Neural progenitor cell (in vitro differentiated cells): Measurements from ENCODE around the gene LRP1B. TPM values are rescaled to one million over a fixed set of nuclear protein-coding genes. Genes with fewer than 3 reads are reported as not detected.

Experiments used
- DNase-seq: peaks from one replicate; pipeline ENCODE4 v3.0.0-alpha.2; 2016; ENCODE audit warnings: low spot score
- H2AFZ ChIP-seq: fragments of 200-600 bp; sonication (generic); replicated peaks from 2 replicates; pipeline ENCODE4 v1.6.1; 2016; ENCODE audit warnings: antibody characterized with exemption
- H3F3A ChIP-seq: fragments of 200-600 bp; sonication (generic); 2 replicates; pipeline ENCODE4 v1.6.1; 2016; ENCODE audit warnings: antibody characterized with exemption, low read depth
- H3K27ac ChIP-seq: fragments of 200-600 bp; sonication (generic); 2 replicates; pipeline ENCODE4 v1.5.1; 2016; ENCODE audit warnings: mild to moderate bottlenecking
- H3K27me3 ChIP-seq: fragments of 200-600 bp; sonication (generic); 2 replicates; pipeline ENCODE4 v1.6.1; 2016; ENCODE audit warnings: mild to moderate bottlenecking, moderate library complexity
- H3K36me3 ChIP-seq: fragments of 200-600 bp; sonication (generic); 2 replicates; pipeline ENCODE4 v1.5.1; 2016
- H3K4me1 ChIP-seq: fragments of 200-600 bp; sonication (generic); 2 replicates; pipeline ENCODE4 v1.6.1; 2016; ENCODE audit warnings: mixed run types
- H3K4me2 ChIP-seq: fragments of 200-600 bp; sonication (generic); 2 replicates; pipeline ENCODE4 v1.6.1; 2016
- H3K4me3 ChIP-seq: fragments of 200-600 bp; sonication (generic); 2 replicates; pipeline ENCODE4 v1.5.1; 2016
- H3K79me2 ChIP-seq: fragments of 200-600 bp; sonication (generic); 2 replicates; pipeline ENCODE4 v1.6.1; 2016; ENCODE audit warnings: low read depth
- H3K9ac ChIP-seq: fragments of 200-600 bp; sonication (generic); 2 replicates; pipeline ENCODE4 v1.6.1; 2016
- H3K9me3 ChIP-seq: fragments of 200-600 bp; sonication (generic); 2 replicates; pipeline ENCODE4 v1.5.1; 2016; ENCODE audit warnings: low read depth
- H4K20me1 ChIP-seq: fragments of 200-600 bp; sonication (generic); 2 replicates; pipeline ENCODE4 v1.6.1; 2016; ENCODE audit warnings: low read depth
- H3K27ac Mint-ChIP-seq: 3 replicates; pipeline ENCODE4 v1.8.0; 2021; ENCODE audit warnings: mixed read lengths
- H3K27me3 Mint-ChIP-seq: 2 replicates; pipeline ENCODE4 v1.8.0; 2022; ENCODE audit warnings: low read depth, mild to moderate bottlenecking, inconsistent platforms, moderate library complexity, mixed read lengths; ENCODE audit not compliant: insufficient read depth
- H3K36me3 Mint-ChIP-seq: 3 replicates; pipeline ENCODE4 v1.8.0; 2021; ENCODE audit warnings: mixed read lengths
- H3K4me1 Mint-ChIP-seq: 3 replicates; pipeline ENCODE4 v1.8.0; 2021; ENCODE audit warnings: mixed read lengths
- H3K4me3 Mint-ChIP-seq: 3 replicates; pipeline ENCODE4 v1.8.0; 2021; ENCODE audit warnings: mild to moderate bottlenecking, moderate library complexity, mixed read lengths
- H3K9me3 Mint-ChIP-seq: 3 replicates; pipeline ENCODE4 v1.8.0; 2020; ENCODE audit warnings: mixed read lengths
- CTCF ChIP-seq: fragments of 200-600 bp; sonication (generic); IDR thresholded peaks from 2 replicates; pipeline ENCODE4 v1.5.1; 2017; ENCODE audit warnings: antibody characterized with exemption, mild to moderate bottlenecking
- EZH2 ChIP-seq: fragments of 200-600 bp; sonication (generic); IDR thresholded peaks from 2 replicates; pipeline ENCODE4 v1.6.1; 2017; ENCODE audit warnings: antibody characterized with exemption, mild to moderate bottlenecking, moderate library complexity
- EZH2phosphoT487 ChIP-seq: fragments of 200-600 bp; sonication (generic); IDR thresholded peaks from 2 replicates; pipeline ENCODE4 v1.6.1; 2017; ENCODE audit warnings: antibody characterized with exemption
- total RNA-seq: library from RNA; depleted of rRNA; stranded (reverse); fragments of >200 nt; gene quantifications from 2 replicates; pipeline ENCODE4 v1.2.3, GENCODE V29; 2015; ENCODE audit warnings: low replicate concordance

LRP1B gene
- total RNA-seq, 1 donor from 2014 or later = not detected

- Mint-ChIP-seq H3K4me1 (no peaks in the 10 kb centered on the region), H3K9me3 (no peaks in the 10 kb centered on the region), H3K4me3 (no peak overlapping the region), H3K27ac (no peak overlapping the region), H3K36me3 (no peaks in the 10 kb centered on the region), H3K27me3 (no peaks in the 10 kb centered on the region)
- Histone ChIP-seq H3K4me1 (no peaks in the 10 kb centered on the region), H3K9me3 (no peaks in the 10 kb centered on the region), H3F3A (no peaks in the 10 kb centered on the region), H3K27ac (no peak overlapping the region), H3K4me2 (no peak overlapping the region), H3K9ac (no peak overlapping the region), H3K79me2 (no peaks in the 10 kb centered on the region), H2AFZ (no peak overlapping the region), H4K20me1 (no peaks in the 10 kb centered on the region), H3K27me3 (no peaks in the 10 kb centered on the region), H3K4me3 (no peak overlapping the region), H3K36me3 (no peaks in the 10 kb centered on the region)
- no peak for DNase-seq
- TF ChIP-seq CTCF = no peak
- no peak for TF ChIP-seq EZH2
- no peak for TF ChIP-seq EZH2phosphoT487
These were observed 1129.1 kb downstream of the LRP1B start for GRCh38 chr2:141001750-141002149.

GRCh38 chr2:140998577-140998976 is 1132.2 kb downstream of the LRP1B start:
- Histone ChIP-seq H3K79me2 (no peaks in the 10 kb centered on the region), H3K9ac (no peak overlapping the region), H3K36me3 (no peaks in the 10 kb centered on the region), H3K9me3 (no peaks in the 10 kb centered on the region), H3K4me3 (no peak overlapping the region), H3K27me3 (no peaks in the 10 kb centered on the region), H3F3A (no peaks in the 10 kb centered on the region), H4K20me1 (no peaks in the 10 kb centered on the region), H2AFZ (no peak overlapping the region), H3K4me1 (no peaks in the 10 kb centered on the region), H3K4me2 (no peak overlapping the region), H3K27ac (no peak overlapping the region)
- Mint-ChIP-seq H3K27ac (no peak overlapping the region), H3K4me3 (no peak overlapping the region), H3K4me1 (peaks cover 3% of the 10 kb centered on the region), H3K27me3 (no peaks in the 10 kb centered on the region), H3K36me3 (no peaks in the 10 kb centered on the region), H3K9me3 (no peaks in the 10 kb centered on the region)
- no peak for DNase-seq
- TF ChIP-seq EZH2phosphoT487 (no peak), CTCF (no peak), EZH2 (no peak)

GRCh38 chr2:140998017-140998416 is 1132.8 kb downstream of the LRP1B start:
- Mint-ChIP-seq H3K36me3 (no peaks in the 10 kb centered on the region), H3K27ac (no peak overlapping the region), H3K27me3 (no peaks in the 10 kb centered on the region), H3K4me3 (no peak overlapping the region), H3K9me3 (no peaks in the 10 kb centered on the region), H3K4me1 (peaks cover 3% of the 10 kb centered on the region)
- H3K27me3 ChIP-seq = no peaks in the 10 kb centered on the region
- H3K27ac ChIP-seq = no peak overlapping the region
- H3K4me2 ChIP-seq = no peak overlapping the region
- no peak overlapping the region for H3K4me3 ChIP-seq
- H3K9me3 ChIP-seq = no peaks in the 10 kb centered on the region
- no peaks in the 10 kb centered on the region for H4K20me1 ChIP-seq
- no peaks in the 10 kb centered on the region for H3K79me2 ChIP-seq
- H3K36me3 ChIP-seq = no peaks in the 10 kb centered on the region
- H3F3A ChIP-seq = no peaks in the 10 kb centered on the region
- DNase-seq = no peak
- no peak for TF ChIP-seq CTCF
- H2AFZ ChIP-seq = no peak overlapping the region
- H3K4me1 ChIP-seq = no peaks in the 10 kb centered on the region
- no peak overlapping the region for H3K9ac ChIP-seq

- DNase-seq = no peak
- Histone ChIP-seq H3K4me2 (no peak overlapping the region), H3K27ac (no peak overlapping the region), H3K27me3 (no peaks in the 10 kb centered on the region), H3K36me3 (no peaks in the 10 kb centered on the region), H3K4me1 (no peaks in the 10 kb centered on the region), H3K79me2 (no peaks in the 10 kb centered on the region), H3K9ac (no peak overlapping the region), H3F3A (no peaks in the 10 kb centered on the region), H3K9me3 (no peaks in the 10 kb centered on the region), H4K20me1 (no peaks in the 10 kb centered on the region), H2AFZ (peak overlapping the region; percentile 61), H3K4me3 (no peak overlapping the region)
- no peak overlapping the region for H3K4me3 Mint-ChIP-seq
- TF ChIP-seq EZH2phosphoT487 = no peak
- TF ChIP-seq EZH2 = no peak
- TF ChIP-seq CTCF = no peak
- H3K9me3 Mint-ChIP-seq = no peaks in the 10 kb centered on the region
- H3K4me1 Mint-ChIP-seq = peaks cover 9% of the 10 kb centered on the region
- H3K36me3 Mint-ChIP-seq = no peaks in the 10 kb centered on the region
- H3K27ac Mint-ChIP-seq = no peak overlapping the region
- H3K27me3 Mint-ChIP-seq = no peaks in the 10 kb centered on the region
These were observed 1136.0 kb downstream of the LRP1B start for GRCh38 chr2:140994856-140995255.
